NOMO-1 treated with DMSO at 0.1 percent for 48 hours (cell line): Measurements from ENCODE around the gene PSMG2.
A peak's percentile ranks its signal among the peaks of the same experiment; 100 is the strongest.
"Not testable (repeated sequence)": the region's sequence is repeated elsewhere in the genome, so short reads cannot be mapped to it uniquely, and the experiment has no call there.

ENCODE experiments used
- DNase-seq: peaks from one replicate; lab custom pipeline; 2025; ENCODE audit not compliant: unreplicated experiment; lab: John Stamatoyannopoulos, UW

PSMG2 gene

GRCh38 chr18:12721495-12722275 is 18.8 kb downstream of the PSMG2 start:
- no peak for DNase-seq

DNA sequence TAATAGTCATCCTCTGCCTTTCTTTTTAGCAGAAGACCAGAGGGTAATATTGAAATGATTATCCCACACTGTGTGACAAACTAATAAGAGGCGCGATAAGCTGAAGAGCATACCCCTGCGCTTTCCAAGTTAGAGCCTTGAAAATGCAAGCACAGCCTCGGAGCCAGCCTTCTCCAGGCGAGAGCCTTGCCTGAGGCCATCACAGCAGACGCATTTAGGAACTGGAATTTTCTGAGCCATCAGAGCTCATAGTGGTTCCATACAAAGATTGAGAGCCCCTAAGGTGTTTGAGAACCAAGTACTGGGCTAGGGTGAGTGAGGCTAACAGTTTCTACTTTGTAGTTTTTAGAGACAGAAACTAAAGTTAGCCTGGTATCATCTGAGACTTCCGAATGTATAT is 19.9 kb downstream of the PSMG2 start:
- DNase-seq, result no peak

- no peak for DNase-seq
These were observed 23.5 kb downstream of the PSMG2 start for GRCh38 chr18:12726331-12726730.

GRCh38 chr18:12726774-12727550 is 24.1 kb downstream of the PSMG2 start:
- peak; percentile 51 for DNase-seq

- DNase-seq, result no peak
These were observed 34.5 kb downstream of the PSMG2 start for GRCh38 chr18:12737243-12737902.

- DNase-seq, result no peak
These were observed 38.5 kb downstream of the PSMG2 start for GRCh38 chr18:12741351-12741750.

DNA sequence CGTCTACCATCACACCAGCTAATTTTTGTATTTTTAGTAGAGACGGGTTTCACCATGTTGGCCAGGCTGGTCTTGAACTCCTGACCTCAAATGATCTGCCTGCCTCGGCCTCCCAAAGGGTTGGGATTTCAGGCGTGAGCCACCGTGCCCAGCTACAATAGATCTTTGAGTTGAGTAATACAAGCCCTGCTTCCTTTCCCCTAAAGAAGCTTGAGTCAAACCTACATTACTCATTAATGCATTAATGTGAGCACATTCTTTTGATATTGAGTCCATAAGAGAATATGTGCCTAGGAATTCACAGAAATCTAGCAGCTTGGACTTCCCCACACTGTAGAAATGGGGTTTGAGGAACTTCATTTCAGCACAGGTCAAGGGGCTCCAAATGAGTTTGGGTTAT is 39.6 kb downstream of the PSMG2 start:
- no peak for DNase-seq

- peak; percentile 61 for DNase-seq
These were observed 41.3 kb downstream of the PSMG2 start for GRCh38 chr18:12744103-12744502.

- DNase-seq, result no peak
These were observed 42.4 kb downstream of the PSMG2 start for GRCh38 chr18:12745095-12745795.

- DNase-seq, result no peak
These were observed 44.9 kb downstream of the PSMG2 start for GRCh38 chr18:12747530-12748315.

- no peak for DNase-seq
These were observed 45.8 kb downstream of the PSMG2 start for GRCh38 chr18:12748671-12749070.

- no peak for DNase-seq
These were observed 46.3 kb downstream of the PSMG2 start for GRCh38 chr18:12749121-12749520.

GRCh38 chr18:12750076-12750714 is 47.4 kb downstream of the PSMG2 start:
- DNase-seq, result no peak

- DNase-seq, result no peak
These were observed 48.1 kb downstream of the PSMG2 start for GRCh38 chr18:12750715-12751502.

- no peak for DNase-seq
These were observed 48.7 kb downstream of the PSMG2 start for GRCh38 chr18:12751503-12751884.

GRCh38 chr18:12751891-12752290 is 49.0 kb downstream of the PSMG2 start:
- no peak for DNase-seq

GRCh38 chr18:12754511-12754910 is 51.7 kb downstream of the PSMG2 start:
- DNase-seq, result no peak

DNA sequence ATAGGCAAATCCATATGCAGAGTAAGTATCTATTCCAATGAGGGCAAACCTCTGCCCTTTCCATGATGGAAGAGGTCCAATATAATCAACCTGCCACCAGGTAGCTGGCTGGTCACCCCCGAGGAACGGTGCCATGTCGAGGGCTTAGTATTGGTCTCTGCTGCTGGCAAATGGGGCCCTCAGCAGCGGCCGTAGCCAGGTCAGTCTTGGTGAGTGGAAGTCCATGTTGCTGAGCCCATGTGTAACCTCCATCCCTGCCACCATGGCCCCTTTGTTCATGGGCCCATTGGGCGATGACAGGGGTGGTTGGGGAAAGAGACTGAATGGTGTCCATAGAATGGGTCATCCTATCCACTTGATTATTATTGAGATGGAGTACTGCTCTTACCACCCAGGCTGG is 52.8 kb downstream of the PSMG2 start:
- DNase-seq, result not testable (repeated sequence)

GRCh38 chr18:12756619-12757239 is 53.9 kb downstream of the PSMG2 start:
- DNase-seq, result not testable (repeated sequence)
